Testis (tissue), 3 donors: ENCODE data around the gene ASB4. TPM values are rescaled to one million over a fixed set of nuclear protein-coding genes. Genes with fewer than 3 reads are reported as not detected.

Experiments used
- DNase-seq: peaks from one replicate; pipeline ENCODE4 v3.0.0-alpha.2; 2019
- H3K27ac ChIP-seq, 2 donors: fragments of 200-600 bp; sonication (generic); one replicate each; pipeline ENCODE4 v1.5.1; 2019
- H3K27me3 ChIP-seq: fragments of 200-600 bp; sonication (generic); one replicate; pipeline ENCODE4 v1.5.1; 2019
- H3K36me3 ChIP-seq: fragments of 200-600 bp; sonication (generic); one replicate; pipeline ENCODE4 v1.5.1; 2017; ENCODE audit warnings: low read depth; ENCODE audit errors: missing control alignments
- H3K4me1 ChIP-seq: fragments of 200-600 bp; sonication (generic); one replicate; pipeline ENCODE4 v1.5.1; 2019
- H3K4me3 ChIP-seq, 2 donors: fragments of 200-600 bp; sonication (generic); one replicate each; pipeline ENCODE4 v1.5.1; 2017 to 2019
- H3K9me3 ChIP-seq: fragments of 200-600 bp; sonication (generic); one replicate; pipeline ENCODE4 v1.5.1; 2017
- CTCF ChIP-seq, 3 experiments: fragments of 450-650 bp in 2 of 3; fragments of 200-600 bp in 1 of 3; sonication (generic) in 1 of 3; IDR thresholded peaks; one replicate each; pipeline ENCODE4 v1.5.1; 2016 to 2019; ENCODE audit warnings: antibody characterized with exemption in 3 of 3, mild to moderate bottlenecking in 2 of 3, moderate library complexity in 1 of 3
- POLR2A ChIP-seq: fragments of 450-650 bp; IDR thresholded peaks from one replicate; pipeline ENCODE4 v1.6.1; 2017; ENCODE audit warnings: antibody characterized with exemption, mild to moderate bottlenecking, moderate library complexity
- WGBS, 2 donors: methylation state at CpG; one replicate each; pipeline ENCODE4 v1.1.5; 2018; 5-methylcytosine and 5-hydroxymethylcytosine counted together
- intact Hi-C: fragments of 100-400 bp; cut with DNase I; formaldehyde crosslinking; loops from one replicate; pipeline ENCODE4 v1.15.1; 2023; ENCODE audit warnings: low total_unique reads
- polyA plus RNA-seq: library from polyadenylated mRNA; stranded (reverse); fragments of 350-450 nt; fragmentation: Illumina TruSeq; extraction: RNeasy Lipid Tissue Mini Kit (QIAGEN cat#74804); gene quantifications from one replicate; pipeline ENCODE4 v1.2.3, GENCODE V29; 2014; ENCODE audit warnings: low read depth, low replicate concordance; ENCODE audit not compliant: insufficient read depth
- total RNA-seq, 2 donors: library from RNA; depleted of rRNA; stranded (reverse); fragments of >200 nt; gene quantifications; one replicate each; pipeline ENCODE4 v1.2.3, GENCODE V29; 2016

Gene ASB4
- total and polyA plus RNA-seq, 3 donors from 2014 or later: 0.12 to 1.9 (median 1.0) TPM

- peak in 2 of 3 experiments; percentile 7 to 14 for TF ChIP-seq CTCF (IDR thresholded peaks at IDR 0.05)
- no peak for TF ChIP-seq POLR2A
- H3K36me3 ChIP-seq: no peaks in the 10 kb centered on the region
- H3K4me3 ChIP-seq: peak overlapping the region in 1 of 2 donors; percentile 9
- no peaks in the 10 kb centered on the region for H3K27me3 ChIP-seq
- DNase-seq: peak; percentile 75
- WGBS, 2 donors: 16 to 21% methylated on average over 18 of the region's 18 CpGs
- no peaks in the 10 kb centered on the region for H3K4me1 ChIP-seq
- intact Hi-C loops: no loop called here
- no peaks in the 10 kb centered on the region for H3K9me3 ChIP-seq
- no peak overlapping the region for H3K27ac ChIP-seq
Observed at GRCh38 chr7:95478272-95479037, 7.3 kb upstream of the ASB4 start.

- TF ChIP-seq CTCF (IDR thresholded peaks at IDR 0.05) (no peak), POLR2A (no peak)
- DNase-seq: no peak
- Histone ChIP-seq H3K27ac (no peak overlapping the region), H3K4me1 (no peaks in the 10 kb centered on the region), H3K4me3 (no peak overlapping the region), H3K27me3 (no peaks in the 10 kb centered on the region), H3K36me3 (no peaks in the 10 kb centered on the region), H3K9me3 (no peaks in the 10 kb centered on the region)
- intact Hi-C loops: no loop called here
Observed at GRCh38 chr7:95479992-95480624, 5.6 kb upstream of the ASB4 start.

- no peaks in the 10 kb centered on the region for H3K36me3 ChIP-seq
- H3K9me3 ChIP-seq: no peaks in the 10 kb centered on the region
- DNase-seq: no peak
- 79 to 89% methylated on average over 3 of the region's 3 CpGs for WGBS, 2 donors
- no peaks in the 10 kb centered on the region for H3K27me3 ChIP-seq
- H3K4me1 ChIP-seq: no peaks in the 10 kb centered on the region
- no peak overlapping the region for H3K4me3 ChIP-seq
- no peak for TF ChIP-seq CTCF (IDR thresholded peaks at IDR 0.05)
- no peak for TF ChIP-seq POLR2A
- H3K27ac ChIP-seq: no peak overlapping the region
- intact Hi-C loops: no loop called here
Observed at GRCh38 chr7:95481271-95482165, 4.2 kb upstream of the ASB4 start.

- DNase-seq: no peak
- Histone ChIP-seq H3K4me1 (no peaks in the 10 kb centered on the region), H3K36me3 (no peaks in the 10 kb centered on the region), H3K4me3 (no peak overlapping the region), H3K27me3 (no peaks in the 10 kb centered on the region), H3K27ac (no peak overlapping the region), H3K9me3 (no peaks in the 10 kb centered on the region)
- no peak for TF ChIP-seq CTCF (IDR thresholded peaks at IDR 0.05)
- TF ChIP-seq POLR2A: no peak
- WGBS, 2 donors: 68 to 86% methylated on average over 4 of the region's 4 CpGs
- intact Hi-C loops: no loop called here
Observed at GRCh38 chr7:95482424-95482823, 3.3 kb upstream of the ASB4 start.
